Keratinocyte (primary cell): Measurements from ENCODE around the gene NNAT.

Source experiments
- CTCF ChIP-seq, 3 experiments: IDR thresholded peaks in 1 of 3; conservative IDR thresholded peaks in 1 of 3; optimal IDR thresholded peaks in 1 of 3; 2 replicates in 2 of 3; 3 replicates in 1 of 3; pipeline versions ENCODE3 to v1.5.1; 2011; ENCODE audit warnings: low read length in 3 of 3, mild to moderate bottlenecking in 3 of 3, moderate library complexity in 2 of 3, control low read depth in 1 of 3, inconsistent platforms in 1 of 3; ENCODE audit not compliant: insufficient read depth in 2 of 3; ENCODE audit errors: extremely low read depth in 1 of 3
- EZH2 ChIP-seq: IDR thresholded peaks from one replicate; pipeline ENCODE4 v1.6.1; 2012; ENCODE audit warnings: inconsistent platforms, mild to moderate bottlenecking, low read length, moderate library complexity

DNA sequence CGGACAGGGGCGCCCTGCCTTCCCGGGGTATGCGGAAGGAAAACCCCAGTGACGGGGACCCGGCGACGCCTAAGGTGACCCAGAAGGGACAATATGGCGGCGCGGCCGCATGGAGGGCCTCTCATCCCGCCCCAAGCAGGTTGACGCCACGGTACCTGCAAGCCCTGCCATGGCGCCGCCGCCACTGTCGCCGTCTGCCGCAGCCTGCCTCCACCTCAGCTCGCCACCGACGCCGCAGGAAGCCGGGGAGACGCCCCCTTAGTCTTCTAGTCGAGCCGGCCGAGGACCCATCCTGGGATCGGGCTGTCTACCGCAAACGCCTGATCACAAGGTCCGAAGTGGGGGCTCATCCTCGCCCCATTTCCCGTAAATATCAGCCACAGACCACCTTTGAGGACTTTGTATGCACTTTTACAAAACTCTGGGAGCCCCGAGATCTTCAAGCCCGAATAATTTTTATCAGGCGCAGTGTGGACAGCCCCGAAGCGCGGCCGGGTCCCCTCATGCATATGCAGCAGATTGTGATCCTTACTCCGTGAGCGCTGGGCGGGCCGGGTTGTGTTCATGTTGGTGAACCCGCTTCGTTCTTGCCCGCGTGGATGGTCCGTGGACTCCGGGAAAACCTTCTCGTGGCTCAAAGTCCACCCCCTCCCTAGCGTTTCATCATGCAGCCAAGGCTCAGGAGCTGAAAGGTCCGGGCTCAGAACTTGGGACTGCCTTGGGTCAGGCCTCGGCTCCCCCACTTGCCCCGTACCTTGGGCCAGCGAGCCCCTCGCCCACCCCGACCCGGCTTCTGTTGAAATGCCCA lies 6.8 kb downstream of the NNAT start, which contains the start of gene BLCAP:
- no peak for TF ChIP-seq CTCF (optimal IDR thresholded peaks at IDR 0.05 in 1 of 3, IDR thresholded peaks at IDR 0.05 in 1 of 3, conservative IDR thresholded peaks at IDR 0.05 in 1 of 3; ENCODE audit: extremely low read depth in 1 of 3, insufficient read depth in 2 of 3, low read length in 3 of 3)
- no peak for TF ChIP-seq EZH2
